Hematopoietic multipotent progenitor cell treated with erythropoietin and hydrocortisone succinate and interleukin-3 and kit ligand, for 6 days (in vitro differentiated cells): ENCODE measurements around the gene APOB.
A peak's percentile ranks its signal among the peaks of the same experiment; 100 is the strongest.

ENCODE experiments used
- DNase-seq: peaks from one replicate; pipeline ENCODE4 v3.0.0-alpha.2; 2015

The APOB gene

GRCh38 chr2:21047141-21048009 is 3.5 kb upstream of the APOB start:
- DNase-seq, result no peak

- no peak for DNase-seq
These were observed 2.6 kb upstream of the APOB start for GRCh38 chr2:21046506-21046905.

GRCh38 chr2:21044694-21045371 is 960 bp upstream of the APOB start:
- no peak for DNase-seq

- peak; percentile 67 for DNase-seq
These were observed 722 bp downstream of the APOB start for GRCh38 chr2:21042958-21043743.

- no peak for DNase-seq
These were observed 1.2 kb downstream of the APOB start for GRCh38 chr2:21042708-21042957.

GRCh38 chr2:21041943-21042707 is 1.7 kb downstream of the APOB start:
- no peak for DNase-seq

- DNase-seq, result no peak
These were observed 2.4 kb downstream of the APOB start for GRCh38 chr2:21041462-21041861.

GRCh38 chr2:21040468-21041377 is 3.1 kb downstream of the APOB start:
- DNase-seq, result no peak

- no peak for DNase-seq
These were observed 3.9 kb downstream of the APOB start for GRCh38 chr2:21039979-21040467.

- no peak for DNase-seq
These were observed 4.8 kb downstream of the APOB start for GRCh38 chr2:21039080-21039556.

GRCh38 chr2:21038403-21039073 is 5.3 kb downstream of the APOB start:
- DNase-seq, result no peak

- no peak for DNase-seq
These were observed 6.2 kb downstream of the APOB start for GRCh38 chr2:21037671-21038108.

- DNase-seq, result no peak
These were observed 6.9 kb downstream of the APOB start for GRCh38 chr2:21036708-21037670.

- no peak for DNase-seq
These were observed 7.7 kb downstream of the APOB start for GRCh38 chr2:21035974-21036707.

GRCh38 chr2:21035282-21035973 is 8.4 kb downstream of the APOB start:
- no peak for DNase-seq

GRCh38 chr2:21034972-21035279 is 8.9 kb downstream of the APOB start:
- no peak for DNase-seq

GRCh38 chr2:21034156-21034971 is 9.5 kb downstream of the APOB start:
- no peak for DNase-seq
